Activated T-cell treated with anti-CD3 and anti-CD28 coated beads for 1 hour (primary cell): ENCODE measurements around the gene RABGEF1.
"Not testable (repeated sequence)": the region's sequence is repeated elsewhere in the genome, so short reads cannot be mapped to it uniquely, and the experiment has no call there.

Experiments
- DNase-seq: peaks from one replicate; pipeline ENCODE4 v3.0.0-alpha.2; 2020; ENCODE audit warnings: low read depth

Gene RABGEF1

DNA sequence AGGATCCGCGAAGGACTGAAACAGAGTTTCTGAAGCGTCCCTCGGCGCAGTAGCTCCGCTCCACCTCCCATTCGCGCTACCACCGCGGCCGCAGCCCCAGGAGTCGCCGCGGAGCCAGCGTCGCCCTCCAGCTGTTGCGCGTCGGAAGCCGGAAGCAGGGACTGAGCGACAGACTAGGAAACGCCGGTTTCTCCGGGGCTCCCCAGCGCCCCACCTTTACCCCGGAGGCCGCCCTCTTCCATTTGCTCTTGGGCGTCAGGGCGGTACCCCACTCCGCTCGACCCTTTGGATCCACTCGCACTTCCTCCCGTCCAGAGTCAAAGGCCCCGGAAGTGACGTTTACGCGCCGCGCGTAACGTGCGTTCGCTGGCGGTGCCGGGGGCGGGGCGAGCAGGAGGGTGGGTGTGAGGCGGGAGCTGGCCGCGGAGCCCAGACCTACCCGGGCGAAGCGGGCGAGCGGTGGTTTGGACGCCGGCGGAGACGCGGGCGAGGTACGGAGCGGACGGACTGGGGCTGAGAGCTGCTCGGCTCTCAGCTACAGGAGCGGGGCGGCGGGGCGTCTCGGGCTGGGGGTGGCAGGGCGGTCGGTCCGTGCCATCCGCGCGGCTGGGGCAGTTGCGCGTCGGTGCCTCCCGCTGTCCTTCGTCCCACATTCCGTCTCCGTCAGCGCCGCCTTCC, at the start of gene RABGEF1:
Gene RABGEF1, plus strand, starts transcription at position 432 of the 678 bp plus-strand sequence. CDS start 31,167 bp downstream, outside the sequence.
- DNase-seq = peak; percentile 95

DNA sequence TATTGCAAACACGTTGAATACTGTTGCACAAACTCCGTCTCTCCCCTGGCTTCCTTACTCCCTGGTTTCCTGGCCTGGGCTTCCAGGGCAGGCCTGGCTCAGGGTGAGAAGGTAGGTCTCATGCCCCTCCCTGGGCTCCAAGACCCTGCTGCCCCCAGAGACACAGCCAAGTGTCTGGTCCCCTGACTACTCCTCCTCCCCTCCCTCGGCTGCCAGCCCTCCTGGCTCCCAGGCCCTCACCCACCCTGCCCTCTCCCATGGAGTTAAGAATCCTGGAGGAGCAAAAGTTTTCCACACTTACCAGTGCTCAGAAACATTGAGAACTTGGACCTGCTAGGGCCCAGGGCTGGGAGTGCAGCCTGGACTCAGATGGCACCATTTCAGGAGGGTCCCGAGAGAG, 47.2 kb upstream of the RABGEF1 start:
- DNase-seq = no peak

DNA sequence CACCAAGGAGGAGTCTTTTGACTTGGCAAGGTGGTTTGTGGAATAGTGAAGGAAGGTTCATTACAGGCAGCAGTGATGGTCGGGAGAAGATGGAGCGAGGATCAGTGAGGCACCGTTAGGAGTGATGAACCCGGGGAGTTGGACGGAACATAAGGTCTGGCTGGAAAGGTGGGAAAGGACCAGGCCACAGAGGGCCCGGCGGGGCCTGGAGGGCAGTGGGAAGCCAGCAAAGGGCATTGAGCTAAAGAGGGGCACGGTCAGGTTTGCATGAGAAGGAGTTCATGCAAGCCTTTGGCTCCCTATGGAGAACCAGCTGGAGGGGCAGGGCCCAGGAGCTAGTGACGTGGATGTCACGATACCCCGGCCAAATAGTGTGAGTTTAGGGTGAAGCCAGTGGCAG, 46.2 kb upstream of the RABGEF1 start:
- no peak for DNase-seq

DNA sequence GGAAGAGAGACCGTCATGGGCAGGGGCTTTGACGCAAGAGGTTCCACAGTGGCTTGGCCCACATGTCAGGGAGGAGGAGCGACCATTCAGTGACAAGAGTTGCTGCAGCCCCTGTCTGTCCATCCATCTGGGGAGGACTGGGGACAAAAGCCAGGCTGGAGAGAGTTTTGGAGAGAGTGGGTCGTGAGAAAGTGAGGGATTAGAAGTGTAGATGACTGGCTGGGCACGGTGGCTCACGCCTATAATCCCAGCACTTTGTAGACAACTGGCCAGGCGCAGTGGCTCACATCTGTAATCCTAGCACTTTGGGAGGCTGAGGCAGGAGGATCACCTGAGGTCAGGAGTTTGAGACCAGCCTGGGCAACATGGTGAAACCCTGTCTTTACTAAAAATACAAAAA, 45.1 kb upstream of the RABGEF1 start:
- DNase-seq = not testable (repeated sequence)

DNA sequence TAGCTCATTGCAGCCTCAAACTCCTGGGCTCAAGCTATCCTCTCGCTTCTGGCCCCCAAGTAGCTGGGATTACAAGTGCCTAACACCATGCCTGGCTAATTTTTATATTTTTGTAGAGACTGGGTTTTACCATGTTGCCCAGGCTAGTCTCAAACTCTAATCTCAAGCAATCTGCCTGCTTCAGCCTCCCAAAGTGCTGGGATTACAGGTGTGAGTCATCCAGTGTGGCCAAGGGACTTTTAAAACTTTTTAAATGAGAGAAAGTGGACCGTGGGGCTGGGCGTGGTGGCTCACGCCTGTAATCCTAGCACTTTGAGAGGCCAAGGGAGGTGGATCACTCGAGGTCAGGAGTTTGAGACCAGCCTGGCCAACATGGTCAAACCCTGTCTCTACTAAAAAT, 44.4 kb upstream of the RABGEF1 start:
- DNase-seq = not testable (repeated sequence)

DNA sequence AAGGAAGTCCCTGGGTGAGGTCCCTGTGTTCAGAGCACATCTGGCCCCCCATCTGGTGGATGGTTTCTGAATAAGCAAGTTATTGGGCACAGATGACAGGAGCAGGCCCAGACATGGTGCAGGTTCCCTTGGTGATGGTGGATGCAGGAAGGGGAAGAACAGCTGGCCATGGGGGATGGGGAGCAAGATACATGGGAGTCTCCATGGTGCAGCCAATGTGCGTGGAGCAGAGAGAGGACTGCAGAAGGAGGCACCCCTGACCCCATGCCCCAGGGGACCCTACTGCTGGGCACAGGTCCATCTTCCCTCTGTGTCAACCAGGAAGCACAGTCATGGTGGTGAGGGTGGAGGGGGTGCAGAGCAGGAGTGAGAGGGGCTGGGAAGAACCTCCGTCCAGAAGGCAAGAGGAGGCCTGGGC, 43.8 kb upstream of the RABGEF1 start:
- no peak for DNase-seq

DNA sequence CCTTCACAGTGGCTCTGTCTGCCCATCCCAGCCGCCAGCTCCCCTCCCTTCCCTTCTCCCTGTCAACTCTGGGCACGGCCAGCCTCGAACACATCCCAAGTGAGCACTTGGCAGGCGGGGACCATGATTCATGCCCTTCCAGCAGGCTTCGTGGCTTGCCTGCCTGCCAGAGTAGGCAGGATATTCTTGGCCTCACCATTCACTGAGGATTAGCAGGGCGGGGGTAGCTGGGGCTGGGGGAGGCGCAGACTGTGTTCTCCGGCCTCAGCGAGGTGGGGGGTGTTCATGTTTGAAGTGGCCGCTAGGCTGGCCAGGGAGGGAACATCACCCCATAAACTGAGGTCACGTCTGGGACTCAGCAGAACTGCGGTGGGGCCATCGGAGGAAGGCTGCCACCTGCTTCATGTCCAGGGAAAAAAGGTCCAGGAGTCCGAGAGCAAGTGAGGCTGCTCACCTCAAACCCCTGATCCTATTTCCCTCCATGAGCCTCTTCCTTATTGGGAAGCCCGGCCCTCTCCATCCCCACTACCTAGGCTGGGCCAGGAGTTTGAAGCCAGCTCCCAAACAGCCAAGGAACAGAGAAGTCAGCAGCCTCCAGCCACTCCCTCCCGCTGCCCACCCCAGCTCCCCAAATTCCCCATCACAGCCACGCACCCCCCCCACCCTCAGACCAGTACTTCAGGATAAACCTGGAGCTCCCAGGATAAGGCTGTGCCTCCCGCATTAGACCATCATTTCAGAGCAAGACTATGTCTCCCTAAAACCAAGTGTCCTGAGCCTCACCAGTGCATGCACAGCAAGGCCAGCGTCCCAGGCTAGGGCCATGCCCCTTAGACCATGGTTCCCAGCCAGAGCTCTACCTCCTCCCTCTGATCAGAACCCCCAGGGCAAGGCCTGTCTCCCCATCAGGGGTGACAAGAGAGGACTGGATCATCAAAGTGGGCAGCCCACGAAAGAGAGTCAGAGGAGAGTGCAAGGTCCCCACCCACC, 42.8 kb upstream of the RABGEF1 start:
- no peak for DNase-seq

DNA sequence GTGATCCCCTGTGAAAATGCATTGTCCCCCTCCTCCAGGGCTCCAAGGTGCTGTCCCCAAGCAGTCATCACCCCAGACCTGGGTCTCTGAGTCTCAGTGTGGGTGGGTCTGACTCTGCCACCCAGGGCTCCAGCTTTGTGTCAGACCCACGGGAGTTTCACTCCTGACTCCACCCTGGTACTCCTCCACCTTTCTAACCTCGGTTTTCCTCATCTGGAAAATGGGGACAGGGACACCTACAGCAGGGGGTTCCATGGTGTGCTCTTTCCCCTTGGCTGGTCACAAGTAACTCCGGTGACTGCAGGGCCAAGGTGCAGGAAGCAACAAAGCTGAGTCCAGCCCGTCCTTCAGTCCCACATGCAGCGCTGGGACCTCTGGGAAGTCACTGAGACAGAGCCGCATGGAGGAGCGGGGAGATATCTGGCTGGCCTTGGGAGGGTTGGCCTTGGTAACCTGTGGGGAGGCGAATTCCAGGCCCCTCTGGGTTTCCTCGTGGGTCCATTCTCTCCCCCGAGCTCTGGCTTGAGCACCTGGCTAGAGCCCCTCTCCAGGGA, 41.8 kb upstream of the RABGEF1 start:
- DNase-seq = no peak

DNA sequence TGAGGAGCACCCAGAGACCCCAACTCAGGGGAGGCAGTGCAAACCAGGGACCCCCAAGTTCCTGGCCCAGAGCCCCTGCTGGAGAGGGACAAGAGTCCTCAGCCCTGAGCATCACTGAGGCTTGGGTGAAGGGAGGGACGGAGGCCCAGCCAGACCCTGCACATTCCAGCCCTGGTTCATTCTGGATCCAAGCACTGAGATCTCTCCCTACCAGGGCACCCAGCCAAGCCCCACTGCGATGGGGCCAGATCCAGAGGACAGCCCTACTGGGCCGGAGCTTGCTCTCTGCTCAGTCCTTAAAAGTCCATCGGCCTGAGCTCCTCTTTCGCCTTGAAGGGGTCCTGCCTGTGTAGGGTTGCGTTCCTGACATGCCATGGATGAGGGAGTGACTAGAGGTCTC, 40.5 kb upstream of the RABGEF1 start:
- no peak for DNase-seq

DNA sequence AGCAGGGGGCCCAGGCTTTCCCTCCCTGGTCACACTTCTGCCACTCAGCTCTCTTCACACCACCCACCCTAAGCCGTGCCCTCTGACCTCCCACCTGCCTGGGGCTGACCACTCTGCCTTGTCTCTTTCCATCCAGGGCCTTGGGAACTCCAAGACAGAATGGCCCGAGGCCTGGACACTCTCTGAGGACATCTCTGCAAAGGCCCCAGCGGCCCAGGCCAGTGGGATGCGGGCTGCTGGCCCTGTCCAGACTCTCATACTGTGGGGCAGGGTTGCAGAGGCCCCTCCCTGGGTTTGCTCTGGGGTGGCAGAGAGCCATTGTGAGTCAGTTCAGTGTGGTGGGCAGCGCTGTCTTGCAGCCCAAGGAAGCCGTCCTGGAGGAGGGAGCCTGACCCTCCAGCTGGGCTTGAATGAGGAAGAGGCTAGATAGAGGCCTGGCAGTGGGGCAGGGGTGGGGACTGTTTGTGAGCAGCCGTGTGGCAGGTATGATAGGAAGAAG, 39.9 kb upstream of the RABGEF1 start:
- no peak for DNase-seq

DNA sequence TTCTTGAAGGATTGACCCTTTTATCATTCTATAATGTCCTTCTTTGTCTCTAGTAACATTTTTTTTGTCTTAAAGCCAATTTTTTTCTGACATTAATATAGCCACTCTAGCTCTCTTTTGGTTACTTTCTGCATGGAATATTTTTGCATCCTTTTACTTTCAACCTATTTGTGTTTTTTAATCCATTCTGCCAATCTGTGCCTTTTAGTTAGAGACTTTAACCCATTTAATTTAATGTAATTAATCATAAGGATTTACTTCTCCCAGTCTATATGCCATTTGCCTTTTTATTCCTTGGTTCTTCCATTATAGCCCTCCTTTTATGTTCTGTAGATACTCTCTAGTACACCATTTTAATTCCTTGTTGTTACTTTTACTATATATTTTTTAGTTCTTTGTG, 32.7 kb upstream of the RABGEF1 start:
- no peak for DNase-seq

DNA sequence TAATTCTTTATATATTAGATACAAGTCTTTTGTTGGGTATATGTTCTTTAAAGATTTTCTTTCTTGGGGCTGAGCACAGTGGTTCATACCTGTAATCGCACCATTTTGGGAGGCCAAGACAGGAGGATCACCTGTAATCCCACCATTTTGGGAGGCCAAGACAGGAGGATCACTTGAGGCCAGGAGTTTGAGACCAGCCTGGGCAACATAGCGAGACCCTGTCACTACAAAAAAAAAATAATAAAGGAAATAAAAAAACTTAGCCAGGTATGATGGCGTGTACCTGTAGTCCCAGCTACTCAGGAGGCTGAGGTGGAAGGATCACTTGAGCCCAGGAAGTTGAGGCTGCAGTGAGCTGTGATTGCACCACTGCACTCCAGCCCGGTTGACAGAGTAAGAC, 29.8 kb upstream of the RABGEF1 start:
- not testable (repeated sequence) for DNase-seq

DNA sequence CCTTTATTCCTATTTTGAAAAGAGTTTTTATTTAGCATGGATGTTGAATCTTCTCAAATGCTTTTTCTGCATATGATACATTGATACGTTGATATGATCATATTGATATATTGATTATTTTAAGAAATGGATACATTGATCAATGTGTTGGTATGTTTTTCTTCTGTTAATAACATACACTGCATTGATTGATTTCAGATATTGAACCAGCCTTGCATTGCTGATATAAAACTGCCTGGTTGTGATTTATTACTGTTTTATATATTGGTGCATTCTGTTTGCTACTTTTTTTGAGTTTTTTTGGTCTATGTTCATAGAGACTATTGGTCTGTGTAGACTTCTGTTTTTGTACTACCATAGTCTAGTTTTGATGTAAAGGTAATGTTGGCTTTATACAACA, 26.8 kb upstream of the RABGEF1 start:
- no peak for DNase-seq

DNA sequence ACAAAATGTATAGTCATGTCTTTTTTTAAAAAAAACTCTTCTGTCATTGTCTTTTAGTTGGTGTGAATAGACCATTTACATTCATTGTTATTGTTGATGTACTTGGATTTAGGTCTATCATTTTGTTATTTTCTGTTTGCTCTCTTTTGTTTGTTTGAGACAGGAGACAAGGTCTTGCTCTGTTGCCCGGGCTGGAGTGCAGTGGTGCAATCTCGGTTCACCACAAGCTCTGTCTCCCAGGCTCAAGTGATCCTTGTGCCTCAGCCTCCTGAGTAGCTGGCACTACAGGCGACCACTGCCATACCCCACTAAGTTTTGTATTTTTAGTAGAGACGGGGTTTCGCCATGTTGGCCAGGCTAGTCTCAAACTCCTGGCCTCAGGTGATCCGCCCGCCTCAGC, 23.9 kb upstream of the RABGEF1 start:
- DNase-seq = not testable (repeated sequence)

DNA sequence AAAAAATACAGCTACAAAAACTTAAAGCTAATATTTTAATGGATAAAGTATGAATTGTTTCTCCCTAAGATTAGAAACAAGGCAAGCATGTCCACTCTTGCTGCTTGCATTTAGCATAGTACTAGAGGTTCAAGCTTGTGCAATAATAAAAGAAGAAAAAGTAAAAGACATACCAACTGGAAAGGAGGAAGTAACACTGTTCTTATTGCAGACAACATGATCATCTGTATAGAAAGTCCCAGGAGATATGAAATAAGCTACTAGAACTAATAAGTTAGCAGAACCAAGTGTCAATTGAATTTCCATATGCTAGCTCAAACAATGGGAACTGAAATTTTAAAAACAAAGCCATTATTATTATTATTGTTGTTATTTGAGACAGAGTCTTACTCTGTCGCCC, 20.0 kb upstream of the RABGEF1 start:
- no peak for DNase-seq

DNA sequence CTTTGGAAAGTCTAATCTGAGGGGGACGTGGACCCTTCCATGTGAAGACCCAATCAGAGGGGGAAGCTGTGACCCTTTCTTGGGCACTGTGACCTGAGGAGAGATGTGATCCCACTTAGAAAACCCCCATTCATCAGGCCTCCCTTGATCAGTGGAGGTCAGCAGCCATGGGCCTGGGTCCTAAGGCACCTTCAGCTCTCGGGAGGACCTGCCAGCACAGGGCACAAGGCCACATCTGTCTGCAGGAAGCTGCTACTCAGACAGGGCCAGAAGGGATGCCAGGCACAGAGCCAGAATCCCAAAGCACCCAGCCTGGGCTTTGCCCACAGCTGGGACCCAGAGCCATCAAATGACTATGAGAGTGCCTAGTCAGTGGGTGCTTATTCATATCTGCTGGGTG, 14.7 kb upstream of the RABGEF1 start:
- DNase-seq = no peak

DNA sequence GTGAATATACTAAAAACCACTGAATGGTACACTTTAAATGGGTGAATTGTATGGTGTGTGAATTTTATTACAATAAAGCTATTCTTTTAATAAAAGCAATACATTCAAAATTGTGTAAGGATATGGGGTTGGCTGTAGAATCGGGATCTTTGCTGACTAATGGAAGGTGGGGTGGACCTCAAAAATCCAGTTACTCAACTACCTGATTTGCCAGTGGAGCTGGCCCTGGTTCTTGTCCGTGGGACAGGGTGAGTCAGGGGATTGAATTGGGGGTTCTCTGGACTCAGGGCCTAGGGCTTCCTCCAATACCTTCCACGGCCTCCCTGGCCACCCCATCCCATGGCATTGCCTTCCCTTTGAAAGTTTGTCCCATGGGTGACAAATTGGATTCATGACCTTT, 13.5 kb upstream of the RABGEF1 start:
- no peak for DNase-seq

DNA sequence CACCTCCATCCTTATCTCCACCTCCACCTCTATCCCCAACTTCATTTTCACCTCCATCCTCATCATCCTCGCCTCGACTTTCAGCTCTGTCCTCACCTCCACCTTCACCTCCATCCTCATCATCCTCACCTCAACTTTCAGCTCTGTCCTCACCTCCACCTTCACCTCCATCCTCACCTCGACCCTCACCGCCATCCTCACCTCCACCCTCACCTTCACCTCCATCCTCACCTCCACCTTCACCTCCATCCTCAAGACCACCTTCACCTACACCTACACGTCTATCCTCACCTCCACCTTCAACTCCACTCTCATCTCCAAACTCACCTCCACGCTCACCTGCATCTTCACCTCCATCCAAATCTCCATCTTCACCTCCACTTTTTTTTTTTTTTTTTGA, 12.0 kb upstream of the RABGEF1 start:
- no peak for DNase-seq

DNA sequence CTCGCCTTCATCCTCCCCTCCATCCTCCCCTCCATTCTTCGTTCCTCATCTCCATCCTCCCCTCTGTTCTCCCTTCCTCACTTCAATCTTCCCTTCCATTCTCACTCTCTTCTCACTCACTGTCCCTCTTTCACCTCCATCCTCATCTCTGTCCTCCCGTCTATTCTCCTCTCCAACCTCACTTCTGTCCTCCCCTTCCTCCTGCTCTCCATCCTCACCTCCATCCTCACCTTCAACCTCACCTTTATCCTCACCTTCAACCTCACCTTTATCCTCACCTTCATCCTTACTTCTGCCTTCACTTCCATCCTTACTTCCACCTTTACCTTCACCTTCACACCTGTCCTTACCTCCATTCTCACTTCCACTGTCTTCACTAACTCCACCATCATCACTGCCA, 11.3 kb upstream of the RABGEF1 start:
- no peak for DNase-seq

DNA sequence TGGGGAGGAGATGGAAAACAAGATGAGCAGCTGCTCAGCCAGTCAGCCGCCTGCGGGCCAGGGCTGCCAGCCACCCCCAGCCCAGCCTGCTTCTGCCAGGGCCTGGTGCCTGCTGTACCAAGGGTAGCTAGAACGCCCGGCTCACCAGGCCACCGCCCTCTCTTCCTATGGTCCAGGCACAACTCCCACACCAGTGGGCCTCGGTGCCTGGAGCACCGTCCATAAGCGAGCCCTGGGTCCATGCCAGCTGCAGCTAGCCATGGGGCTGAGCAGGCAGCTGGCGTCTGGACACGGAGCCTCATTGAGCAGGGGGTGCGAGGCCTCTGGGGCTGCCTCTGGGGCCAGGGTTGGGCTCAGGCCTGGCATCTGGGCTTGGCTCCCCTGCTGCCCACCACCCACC, 8.5 kb upstream of the RABGEF1 start:
- no peak for DNase-seq

DNA sequence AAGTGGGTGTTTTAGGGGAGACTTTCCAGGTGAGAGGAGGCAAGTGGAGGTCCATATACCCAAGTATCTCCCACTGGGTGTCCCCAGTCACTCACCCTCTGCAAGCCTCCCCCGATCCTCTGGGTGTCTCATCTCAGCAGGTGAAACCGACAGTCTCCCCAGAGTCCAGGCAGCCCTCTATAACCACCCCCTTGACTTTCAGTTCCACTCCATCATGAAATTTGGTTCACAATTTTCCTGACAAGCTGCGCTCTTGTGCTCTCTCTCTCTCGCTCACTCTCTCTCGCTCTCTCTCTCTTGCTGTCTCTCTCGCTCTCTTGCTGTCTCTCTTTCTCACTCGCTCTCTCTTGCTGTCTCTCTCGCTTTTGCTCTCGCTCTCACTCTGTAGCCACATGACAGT, 8.1 kb upstream of the RABGEF1 start:
- no peak for DNase-seq

DNA sequence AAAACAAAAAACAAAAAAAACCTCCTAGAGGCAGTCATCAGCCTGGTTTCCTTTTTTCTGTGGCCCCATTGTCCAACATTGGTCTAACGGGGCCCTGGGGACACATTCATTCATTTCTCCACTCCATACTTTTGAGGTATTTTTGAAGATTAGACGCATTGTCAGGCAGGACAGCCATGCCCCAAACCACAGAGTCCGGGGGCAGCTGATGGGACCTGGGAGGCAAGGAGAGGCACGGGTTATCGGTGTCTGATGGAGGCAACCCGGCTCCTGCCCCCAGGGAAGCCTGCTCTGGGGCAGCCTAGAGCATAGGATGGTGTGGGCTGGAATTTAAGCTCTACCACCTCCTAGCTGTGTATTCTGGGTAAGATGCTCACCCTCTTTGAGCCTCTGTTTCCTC, 6.5 kb upstream of the RABGEF1 start:
- DNase-seq = no peak

DNA sequence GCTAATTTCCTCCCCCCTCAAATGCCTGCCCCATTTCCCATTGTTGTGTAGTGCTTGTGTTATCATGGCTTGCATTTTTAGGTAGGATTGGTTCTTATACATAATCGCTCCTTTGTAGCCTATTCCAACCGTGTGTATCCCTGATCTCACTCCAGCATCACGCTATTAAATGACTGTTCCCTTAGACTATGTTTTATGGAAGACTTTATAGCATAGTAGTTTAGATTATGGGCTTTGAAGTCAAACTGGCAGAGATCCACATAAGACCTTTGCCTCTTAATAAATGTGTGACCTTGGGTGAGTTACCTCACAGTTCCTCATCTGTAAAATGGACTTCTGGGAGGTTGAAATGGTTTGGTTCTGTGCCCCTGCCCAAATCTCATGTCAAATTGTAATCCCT, 5.4 kb upstream of the RABGEF1 start:
- DNase-seq = no peak
